Measurements from ENCODE around the gene TTLL5. TPM values are rescaled to one million over a fixed set of nuclear protein-coding genes. Genes with fewer than 3 reads are reported as not detected.

TTLL5 gene
- total and polyA plus RNA-seq, 2 of the 4 experiments (the other 2 are of a cell fraction), result 11.9 to 16.7 TPM

- H3K4me3 ChIP-seq (ENCODE audit: insufficient read depth, low read depth, low read length), result no peak overlapping the region
- dilution Hi-C loops (cut with HindIII; ENCODE audit: low sequenced_read_pairs, unreplicated experiment), result no loop called here
- WGBS, 2 experiments (ENCODE audit: extremely low coverage in 2 of 2, insufficient read length in 1 of 2), result 63% methylated on average over 1 of the region's 1 CpG; no CpG with 5 or more reads in 1 of the 2 experiments
- peak overlapping the region; percentile 82 for H2AK5ac ChIP-seq (ENCODE audit: low read depth, low read length)
- peak overlapping the region; percentile 47 for H2AFZ ChIP-seq (replicated peaks; ENCODE audit: low read length, poor library complexity)
- no peak for TF ChIP-seq FOS (IDR thresholded peaks at IDR 0.05; ENCODE audit: low read depth, low read length)
- no peak for TF ChIP-seq BHLHE40 (IDR thresholded peaks at IDR 0.05; ENCODE audit: low read depth, low read length)
- no peak for TF ChIP-seq CHD1 (IDR thresholded peaks at IDR 0.05; ENCODE audit: low read depth, low read length)
- no peak for TF ChIP-seq POLR2A (IDR thresholded peaks at IDR 0.05; ENCODE audit: low read depth, low read length)
- TF ChIP-seq NFE2L2 (IDR thresholded peaks at IDR 0.05; ENCODE audit: low read depth, low read length), result no peak
- no peak for TF ChIP-seq USF2 (IDR thresholded peaks at IDR 0.05; ENCODE audit: low read depth, low read length)
- TF ChIP-seq RFX5 (IDR thresholded peaks at IDR 0.05; ENCODE audit: low read depth, low read length), result no peak
- TF ChIP-seq CTCF (conservative IDR thresholded peaks at IDR 0.05; ENCODE audit: low read depth, low read length), result no peak
- no peak for TF ChIP-seq CEBPB (IDR thresholded peaks at IDR 0.05; ENCODE audit: low read depth, low read length)
- no peak for TF ChIP-seq RAD21 (IDR thresholded peaks at IDR 0.05; ENCODE audit: low read length)
- no peak for TF ChIP-seq MAFK (IDR thresholded peaks at IDR 0.05; ENCODE audit: low read depth, low read length)
- TF ChIP-seq SMC3 (IDR thresholded peaks at IDR 0.05; ENCODE audit: low read depth, low read length), result no peak
- TF ChIP-seq RCOR1 (IDR thresholded peaks at IDR 0.05; ENCODE audit: insufficient replicate concordance, low read length), result no peak
- TF ChIP-seq MXI1 (IDR thresholded peaks at IDR 0.05; ENCODE audit: borderline replicate concordance, low read depth, low read length), result no peak
- TF ChIP-seq ELK1 (IDR thresholded peaks at IDR 0.05; ENCODE audit: borderline replicate concordance, low read depth, low read length), result no peak
- TF ChIP-seq MAZ (IDR thresholded peaks at IDR 0.05; ENCODE audit: borderline replicate concordance, low read depth, low read length), result no peak
- no peaks in the 10 kb centered on the region for H4K20me1 ChIP-seq (ENCODE audit: insufficient read depth, low read length)
- H3K4me1 ChIP-seq (ENCODE audit: control insufficient read depth, insufficient read depth, low read length), result peaks cover 23% of the 10 kb centered on the region
- H4K5ac ChIP-seq (ENCODE audit: low read depth, low read length), result no peak overlapping the region
- H2BK20ac ChIP-seq (ENCODE audit: low read depth, low read length), result no peak overlapping the region
- BruUV-seq (replicated peaks), result no TSS peak
- H3K27ac ChIP-seq (ENCODE audit: insufficient read depth, low read length), result no peak overlapping the region
- 0 out of 4 replicates have a peak, but pooled peaks cover 0 to 3% of the 10 kb centered on the region in 2 experiments for H3K79me1 ChIP-seq (ENCODE audit: low read depth in 1 of 2, low read length in 2 of 2)
- in situ Hi-C loops (cut with MboI; ENCODE audit: low sequenced_read_pairs), result no loop called here
- DNase-seq, result no peak
- no peak overlapping the region for H2BK5ac ChIP-seq (ENCODE audit: low read depth, low read length, poor library complexity, severe bottlenecking)
- no peak for ATAC-seq (ENCODE audit: low read depth)
- no peaks in the 10 kb centered on the region for H3K9me3 ChIP-seq (ENCODE audit: control insufficient read depth, insufficient read depth, low read length)
- CTCF ChIA-PET, result interaction anchor here (1.0 kb wide), 1 partner anchor 30 kb away, joined by 3 read pairs; no protein-coding TSS in a partner anchor
- peaks cover 9% of the 10 kb centered on the region; the same call in 1 of the 2 replicates for H3K9me1 ChIP-seq (ENCODE audit: insufficient read depth, low read length)
- no peak overlapping the region for H2BK15ac ChIP-seq (ENCODE audit: low read depth, low read length)
- peak overlapping the region; percentile 61; the same call in 1 of the 2 replicates for H3K14ac ChIP-seq (replicated peaks; ENCODE audit: low read depth, low read length)
- POLR2A ChIA-PET (ENCODE audit: unreplicated experiment), result no interaction called here
- H3K56ac ChIP-seq (ENCODE audit: extremely low read depth, insufficient read depth, low read length), result no peak overlapping the region
- no peak overlapping the region for H2BK120ac ChIP-seq (ENCODE audit: low read depth, low read length)
- intact Hi-C loops (cut with micrococcal nuclease), result no loop called here
- peak overlapping the region; percentile 72; the same call in 1 of the 2 replicates for H3K23ac ChIP-seq (ENCODE audit: low read depth, low read length)
- no peaks in the 10 kb centered on the region for H3K36me3 ChIP-seq (ENCODE audit: control insufficient read depth, insufficient read depth, low read length)
- H3K4ac ChIP-seq (ENCODE audit: low read depth, low read length), result no peak overlapping the region; the same call in 1 of the 2 replicates
- H3K4me2 ChIP-seq (ENCODE audit: low read depth, low read length), result no peak overlapping the region
- no peak overlapping the region for H3K18ac ChIP-seq (ENCODE audit: low read depth, low read length)
- H2AK9ac ChIP-seq (replicated peaks; ENCODE audit: low read depth, low read length, poor library complexity), result no peak overlapping the region
- no peak overlapping the region for H4K8ac ChIP-seq (ENCODE audit: low read depth in 2 of 2, low read length in 2 of 2)
- H3K27me3 ChIP-seq (ENCODE audit: control insufficient read depth, insufficient read depth, low read length), result no peaks in the 10 kb centered on the region
- H3K9ac ChIP-seq (ENCODE audit: low read depth, low read length), result no peak overlapping the region
- H4K91ac ChIP-seq (ENCODE audit: insufficient read depth, low read depth, low read length), result no peak overlapping the region
These were observed 214.9 kb downstream of the TTLL5 start for GRCh38 chr14:75875958-75876357.
